GM19395 (cell line): Measurements from ENCODE around the gene USP12.
"Not testable (repeated sequence)": the region's sequence is repeated elsewhere in the genome, so short reads cannot be mapped to it uniquely, and the experiment has no call there.

Experiments used
- ATAC-seq: cut with Tn5 transposase; IDR thresholded peaks from one replicate; pipeline ENCODE4 v1.9.1; 2021; ENCODE audit warnings: mild to moderate bottlenecking, moderate library complexity; ENCODE audit not compliant: unreplicated experiment

Gene USP12

DNA sequence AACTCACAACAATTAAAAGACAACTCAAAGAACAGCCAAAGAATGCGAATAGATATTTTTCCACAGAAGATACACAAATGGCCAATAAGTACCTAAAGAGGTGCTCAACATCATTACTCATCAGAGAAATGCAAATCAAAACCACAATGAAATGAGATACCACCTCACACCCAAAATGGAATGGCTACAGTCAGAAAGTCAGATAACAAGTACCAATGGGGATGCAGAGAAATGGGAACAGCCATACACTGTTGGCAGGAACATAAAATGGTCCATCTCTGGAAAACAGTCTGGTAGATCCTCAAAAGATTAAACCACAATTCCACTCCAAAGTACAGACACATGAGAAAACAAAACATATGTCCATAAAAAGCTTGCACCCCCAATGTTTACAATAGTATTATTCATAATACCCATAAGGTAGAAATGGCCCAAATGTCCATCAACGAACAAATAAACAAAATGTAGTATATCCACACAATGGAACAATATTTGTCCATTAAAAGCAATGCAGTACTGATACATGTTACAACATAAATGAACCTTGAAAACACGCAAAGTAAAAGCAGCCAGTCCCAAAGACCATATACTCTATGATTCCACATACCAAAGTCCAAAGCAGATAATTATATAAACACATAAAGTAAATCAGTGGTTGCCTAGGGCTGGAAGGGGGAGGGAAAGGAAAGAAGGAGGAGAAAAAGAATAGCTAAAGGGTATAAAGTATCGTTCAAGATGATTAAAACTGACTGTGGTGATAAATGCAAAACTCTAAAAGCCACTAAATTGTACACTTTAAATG lies 19.6 kb downstream of the USP12 start:
- ATAC-seq, result no peak

GRCh38 chr13:27149702-27150101 lies 21.9 kb downstream of the USP12 start:
- no peak for ATAC-seq

DNA sequence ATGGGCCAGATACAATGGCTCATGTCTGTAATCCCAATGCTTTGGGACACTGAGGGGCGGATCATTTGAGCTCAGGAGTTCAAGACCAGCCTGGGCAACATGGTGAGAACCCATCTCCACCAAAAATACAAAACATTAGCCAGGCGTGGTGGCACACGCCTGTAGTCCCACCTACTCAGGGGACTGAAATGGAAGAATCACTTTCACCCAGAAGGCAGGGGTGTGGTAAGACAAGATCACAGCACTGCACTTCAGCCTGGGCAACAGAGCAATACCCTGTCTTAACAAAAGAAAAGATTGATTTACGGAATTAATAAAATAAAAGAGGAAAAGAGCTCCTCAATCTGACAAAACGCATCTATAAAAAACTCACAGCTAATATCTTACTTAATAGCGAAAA lies 22.7 kb downstream of the USP12 start:
- no peak for ATAC-seq

DNA sequence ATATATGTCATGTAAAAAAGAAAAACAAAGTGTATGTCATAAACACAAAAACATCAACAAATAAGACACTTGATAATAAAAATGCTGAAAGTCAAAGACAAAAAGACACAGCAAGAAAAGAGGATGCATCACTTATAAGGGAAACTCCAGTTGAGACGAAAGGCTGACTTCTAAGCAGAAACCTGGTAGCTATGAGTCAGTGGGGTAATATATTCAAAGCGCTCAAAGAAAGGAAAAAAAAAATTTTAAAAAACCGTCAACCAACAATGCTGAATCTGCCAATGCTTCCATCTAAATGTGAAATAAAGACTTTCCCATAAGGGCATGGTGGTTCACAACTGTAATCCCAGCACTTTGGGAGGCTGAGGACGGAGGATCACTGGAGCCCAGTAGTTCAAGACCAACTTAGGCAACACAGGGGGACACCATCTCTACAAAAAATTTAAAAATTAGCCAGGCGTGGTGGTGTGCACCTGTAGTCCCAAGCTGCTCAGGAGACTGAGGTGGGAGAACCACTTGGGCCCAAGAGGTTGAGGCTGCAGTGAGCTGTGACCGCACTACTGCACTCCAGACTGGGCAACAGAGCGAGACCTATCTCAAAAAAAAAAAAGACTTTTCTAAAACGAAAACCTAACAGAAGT lies 24.0 kb downstream of the USP12 start:
- ATAC-seq, result peak; percentile 70

DNA sequence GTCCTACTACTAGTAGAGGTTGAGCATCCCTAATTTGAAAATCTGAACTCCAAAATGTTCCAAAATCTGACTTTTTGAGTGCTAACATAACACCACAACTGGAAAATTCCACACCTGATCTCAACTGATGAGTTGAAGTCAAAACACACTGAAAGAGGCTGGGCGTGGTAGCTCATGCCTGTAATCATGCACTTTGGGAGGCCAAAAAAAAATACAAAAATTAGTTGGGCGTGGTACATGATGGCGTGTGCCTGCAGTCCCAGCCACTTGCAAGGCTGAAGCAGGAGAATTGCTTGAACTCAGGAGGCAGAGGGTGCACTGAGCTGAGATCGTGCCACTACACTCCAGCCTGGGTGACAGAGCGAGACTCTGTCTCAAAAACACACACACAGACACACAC lies 29.9 kb downstream of the USP12 start:
- no peak for ATAC-seq

DNA sequence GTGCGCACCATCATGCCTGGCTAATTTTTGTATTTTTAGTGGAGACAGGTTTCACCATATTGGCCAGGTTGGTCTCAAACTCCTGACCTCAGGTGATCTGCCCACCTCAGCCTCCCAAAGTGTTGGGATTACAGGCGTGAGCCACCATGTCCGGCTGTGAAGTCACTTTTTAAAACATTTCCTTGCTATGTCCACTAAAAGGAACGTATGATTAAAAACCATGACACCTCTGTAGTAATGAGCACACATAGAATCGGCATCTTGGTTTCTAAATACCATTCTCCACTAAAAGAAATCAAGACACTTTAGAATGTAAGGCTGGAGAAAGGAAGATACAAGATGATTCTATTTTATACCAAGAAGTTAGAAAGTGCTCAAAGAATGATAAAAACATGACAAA lies 30.5 kb downstream of the USP12 start:
- ATAC-seq, result not testable (repeated sequence)

GRCh38 chr13:27140060-27140459 lies 31.6 kb downstream of the USP12 start:
- ATAC-seq, result no peak

GRCh38 chr13:27139565-27139964 lies 32.0 kb downstream of the USP12 start:
- ATAC-seq, result no peak

DNA sequence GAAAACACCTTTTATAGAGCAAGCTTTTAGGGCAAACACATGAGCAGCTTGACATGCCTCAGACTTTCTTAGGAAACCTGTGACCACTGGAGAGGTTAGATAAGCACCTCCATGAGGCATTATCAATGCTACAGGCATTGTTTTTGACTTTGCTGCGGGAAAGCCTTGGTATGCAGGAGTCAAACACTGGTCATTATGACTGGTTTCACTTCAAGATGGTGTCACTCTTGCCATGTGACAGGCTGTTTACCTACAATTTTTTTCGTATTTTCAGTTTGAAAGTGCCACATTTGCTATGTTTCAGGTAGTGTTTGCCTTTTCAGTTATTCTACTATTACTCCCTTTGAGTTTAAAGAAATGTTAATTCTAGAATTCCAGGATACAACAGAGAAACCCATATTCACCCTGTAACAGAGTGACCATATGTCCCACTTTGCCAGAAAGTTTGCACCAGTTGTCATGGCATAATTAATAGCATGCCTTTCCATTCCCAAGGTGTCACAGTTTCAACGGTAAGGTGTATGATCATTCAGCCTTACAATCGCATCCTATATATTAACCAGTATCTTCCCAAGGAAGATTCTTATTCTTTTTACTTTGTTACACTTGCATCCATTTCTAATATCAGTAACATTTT lies 33.0 kb downstream of the USP12 start:
- no peak for ATAC-seq

GRCh38 chr13:27137759-27138158 lies 33.9 kb downstream of the USP12 start:
- no peak for ATAC-seq

DNA sequence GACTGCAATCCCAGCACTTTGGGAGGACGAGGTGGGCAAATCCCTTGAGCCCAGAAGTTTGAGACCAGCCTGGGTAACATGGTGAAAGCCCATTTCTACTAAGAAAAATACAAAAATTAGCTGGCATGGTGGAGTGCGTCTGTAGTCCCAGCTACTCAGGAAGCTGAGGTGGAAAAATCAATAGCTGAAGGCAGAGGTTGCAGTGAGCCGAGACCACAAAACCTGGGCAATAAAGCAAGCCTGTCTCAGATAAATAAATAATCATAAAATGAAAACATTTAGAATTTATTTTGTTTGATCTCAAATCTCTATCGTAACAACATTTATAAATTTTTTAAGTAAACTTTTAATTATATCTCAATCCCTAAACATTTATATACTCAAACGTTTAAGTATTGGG lies 36.6 kb downstream of the USP12 start:
- ATAC-seq, result no peak

DNA sequence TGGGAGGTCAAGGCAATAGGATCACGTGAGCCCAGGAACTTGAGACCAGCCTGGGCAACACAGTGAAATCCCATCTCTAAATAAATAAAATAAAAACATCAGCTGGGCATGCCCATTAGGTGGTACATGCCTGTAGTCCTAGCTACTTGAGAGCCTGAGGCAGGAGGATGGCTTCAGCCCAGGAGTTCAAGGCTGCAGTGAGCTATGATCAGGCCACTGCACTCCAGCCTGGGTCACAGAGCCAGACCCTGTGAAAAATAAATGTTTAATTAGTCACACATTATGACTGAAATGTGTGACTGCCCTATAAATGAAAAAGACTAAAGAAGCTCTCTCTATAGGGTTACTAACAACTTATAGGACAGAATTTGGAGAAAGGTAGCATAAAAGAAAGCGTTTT lies 37.7 kb downstream of the USP12 start:
- no peak for ATAC-seq

- ATAC-seq, result peak; percentile 37
Observed at GRCh38 chr13:27132538-27132937, 39.1 kb downstream of the USP12 start.

- ATAC-seq, result no peak
Observed at GRCh38 chr13:27131906-27132305, 39.7 kb downstream of the USP12 start.

- peak; percentile 87 for ATAC-seq
Observed at GRCh38 chr13:27130979-27131623, 40.5 kb downstream of the USP12 start.

- ATAC-seq, result no peak
Observed at GRCh38 chr13:27130223-27130978, 41.2 kb downstream of the USP12 start.

DNA sequence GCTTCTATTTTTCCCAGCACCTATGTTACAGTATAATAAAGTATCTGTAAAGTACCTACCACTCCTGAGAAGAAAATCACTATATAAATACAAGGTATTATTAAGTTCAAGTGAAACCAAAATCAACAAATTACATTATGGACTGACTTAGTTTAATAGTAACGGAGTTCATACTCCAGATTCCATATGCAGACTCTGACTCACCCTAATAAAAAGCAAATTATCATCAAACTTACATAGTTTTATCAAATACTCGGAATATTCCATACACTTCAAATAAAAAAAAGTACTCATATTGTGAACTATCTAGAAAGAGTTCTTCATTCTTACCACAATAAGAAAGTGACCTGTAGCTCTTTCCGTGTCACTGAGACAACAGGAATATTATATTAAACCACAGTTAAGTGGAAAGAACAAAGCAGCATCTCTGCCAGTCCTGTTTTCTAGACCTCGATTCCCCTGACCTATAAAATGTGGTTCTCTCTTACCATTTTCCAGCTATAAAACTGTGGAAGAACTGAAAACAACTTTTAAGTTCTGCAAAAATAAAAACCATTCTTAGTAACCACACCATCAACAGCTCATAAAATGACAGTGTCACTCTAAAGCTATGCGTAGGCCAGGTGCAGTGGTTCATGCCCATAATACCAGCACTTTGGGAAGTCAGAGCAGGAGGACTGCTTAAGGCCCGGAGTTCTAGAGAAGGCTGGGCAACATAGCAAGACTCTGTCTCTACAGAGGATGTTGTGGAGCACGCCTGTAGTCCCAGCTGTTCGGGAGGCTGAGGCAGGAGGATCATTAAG lies 42.6 kb downstream of the USP12 start:
- ATAC-seq, result no peak

GRCh38 chr13:27126859-27127258 lies 44.8 kb downstream of the USP12 start:
- ATAC-seq, result no peak

GRCh38 chr13:27125357-27126282 lies 46.0 kb downstream of the USP12 start:
- ATAC-seq, result no peak
